Body of pancreas (tissue), 4 donors: ENCODE data around the gene FRMPD2. TPM values are rescaled to one million over a fixed set of nuclear protein-coding genes. Genes with fewer than 3 reads are reported as not detected.

Experiments
- ATAC-seq: fragments of 150-250 bp; one replicate; pipeline ENCODE4 v1.9.1; 2016
- DNase-seq, 4 donors: peaks; one replicate each; pipeline ENCODE4 v3.0.0-alpha.2; 2019
- H3K27ac ChIP-seq, 4 donors: fragments of 200-600 bp; sonication (generic); 1 replicate in 3 of 4; 2 replicates in 1 of 4; pipeline versions ENCODE4 v1.5.1 to v1.6.1; 2016 to 2019; ENCODE audit warnings: mild to moderate bottlenecking in 1 of 4, mixed read lengths in 1 of 4, moderate library complexity in 1 of 4
- H3K27me3 ChIP-seq, 2 donors: fragments of 200-600 bp; sonication (generic); one replicate each; pipeline ENCODE4 v1.6.0; 2016; ENCODE audit warnings: mild to moderate bottlenecking in 1 of 2
- H3K36me3 ChIP-seq, 2 donors: fragments of 200-600 bp; sonication (generic); replicated peaks in 1 of 2; 2 replicates each; pipeline ENCODE4 v1.5.1; 2016; ENCODE audit warnings: low read depth in 2 of 2; ENCODE audit not compliant: insufficient read depth in 1 of 2
- H3K4me1 ChIP-seq: fragments of 200-600 bp; sonication (generic); one replicate; pipeline ENCODE4 v1.6.0; 2016
- H3K4me3 ChIP-seq, 2 donors: fragments of 200-600 bp; sonication (generic); 1 replicate in 1 of 2; 2 replicates in 1 of 2; pipeline ENCODE4 v1.5.1; 2016 to 2019
- H3K9me3 ChIP-seq, 3 donors: fragments of 200-600 bp; sonication (generic); 1 replicate in 2 of 3; 2 replicates in 1 of 3; pipeline ENCODE4 v1.5.1; 2016
- CTCF ChIP-seq, 7 experiments: fragments of 450-650 bp in 4 of 7; fragments of 200-600 bp in 3 of 7; sonication (generic) in 3 of 7; IDR thresholded peaks; one replicate each; pipeline ENCODE4 v1.5.1; 2016 to 2019; ENCODE audit warnings: antibody characterized with exemption in 7 of 7
- POLR2A ChIP-seq, 3 donors: fragments of 450-650 bp; IDR thresholded peaks; one replicate each; pipeline ENCODE4 v1.6.1; 2016; ENCODE audit warnings: antibody characterized with exemption in 3 of 3, mild to moderate bottlenecking in 2 of 3
- WGBS, 2 donors: methylation state at CpG; one replicate each; pipeline ENCODE4 v1.1.5; 2017; 5-methylcytosine and 5-hydroxymethylcytosine counted together
- intact Hi-C: fragments of 100-400 bp; cut with DNase I; formaldehyde crosslinking; loops from one replicate; pipeline ENCODE4 v1.15.1; 2023
- total RNA-seq, 2 donors: library from RNA; depleted of rRNA; stranded (reverse); fragments of >200 nt; gene quantifications; one replicate each; pipeline ENCODE4 v1.1.0, GENCODE V29; 2016

The FRMPD2 gene
- total RNA-seq, 2 donors from 2014 or later: not detected

- TF ChIP-seq CTCF (IDR thresholded peaks at IDR 0.05): no peak
- no peak for TF ChIP-seq POLR2A (IDR thresholded peaks at IDR 0.05)
- H3K9me3 ChIP-seq: no peaks in the 10 kb centered on the region
- 84 to 87% methylated on average over 4 of the region's 4 CpGs for WGBS, 2 donors
- no peak for DNase-seq
- no peak overlapping the region for H3K27ac ChIP-seq
- intact Hi-C loops: no loop called here
- H3K36me3 ChIP-seq: no peaks in the 10 kb centered on the region
- H3K4me1 ChIP-seq: no peaks in the 10 kb centered on the region
- no peak overlapping the region for H3K4me3 ChIP-seq
- ATAC-seq: no peak
- no peaks in the 10 kb centered on the region for H3K27me3 ChIP-seq
These were observed 68.6 kb downstream of the FRMPD2 start for GRCh38 chr10:48205918-48206317.

GRCh38 chr10:48199580-48200377, 74.7 kb downstream of the FRMPD2 start:
- ATAC-seq (no peak), DNase-seq (peak in 1 of 4 donors; percentile 14)
- intact Hi-C loops: no loop called here
- no peaks in the 10 kb centered on the region for H3K4me1 ChIP-seq
- no peak overlapping the region for H3K4me3 ChIP-seq
- TF ChIP-seq CTCF (IDR thresholded peaks at IDR 0.05) (no peak), POLR2A (IDR thresholded peaks at IDR 0.05) (no peak)
- 72 to 79% methylated on average over 9 of the region's 9 CpGs for WGBS, 2 donors
- no peaks in the 10 kb centered on the region for H3K27me3 ChIP-seq
- H3K9me3 ChIP-seq: no peaks in the 10 kb centered on the region
- H3K36me3 ChIP-seq: no peaks in the 10 kb centered on the region
- no peak overlapping the region for H3K27ac ChIP-seq

GRCh38 chr10:48197236-48197899, 77.1 kb downstream of the FRMPD2 start:
- Histone ChIP-seq H3K36me3 (no peaks in the 10 kb centered on the region), H3K9me3 (no peaks in the 10 kb centered on the region), H3K4me1 (no peaks in the 10 kb centered on the region), H3K4me3 (no peak overlapping the region), H3K27ac (no peak overlapping the region), H3K27me3 (no peaks in the 10 kb centered on the region)
- intact Hi-C loops: no loop called here
- TF ChIP-seq CTCF (IDR thresholded peaks at IDR 0.05): no peak
- no peak for TF ChIP-seq POLR2A (IDR thresholded peaks at IDR 0.05)
- DNase-seq: no peak
- WGBS, 2 donors: 72 to 77% methylated on average over 5 to 6 of the region's 6 CpGs
- no peak for ATAC-seq

GRCh38 chr10:48195803-48196202, 78.7 kb downstream of the FRMPD2 start:
- TF ChIP-seq CTCF (IDR thresholded peaks at IDR 0.05) (no peak), POLR2A (IDR thresholded peaks at IDR 0.05) (no peak)
- intact Hi-C loops: no loop called here
- no peak for ATAC-seq
- no peak overlapping the region for H3K4me3 ChIP-seq
- H3K4me1 ChIP-seq: no peaks in the 10 kb centered on the region
- H3K27me3 ChIP-seq: no peaks in the 10 kb centered on the region
- no peaks in the 10 kb centered on the region for H3K36me3 ChIP-seq
- no peak overlapping the region for H3K27ac ChIP-seq
- WGBS, 2 donors: 52 to 63% methylated on average over 2 of the region's 2 CpGs
- no peak for DNase-seq
- H3K9me3 ChIP-seq: no peaks in the 10 kb centered on the region
